GM18499 (cell line): ENCODE data around the gene STK40.

Source experiments
- ATAC-seq: cut with Tn5 transposase; IDR thresholded peaks from one replicate; pipeline ENCODE4 v1.9.1; 2021; ENCODE audit warnings: moderate number of reproducible peaks; ENCODE audit not compliant: insufficient read depth, unreplicated experiment

Gene STK40

DNA sequence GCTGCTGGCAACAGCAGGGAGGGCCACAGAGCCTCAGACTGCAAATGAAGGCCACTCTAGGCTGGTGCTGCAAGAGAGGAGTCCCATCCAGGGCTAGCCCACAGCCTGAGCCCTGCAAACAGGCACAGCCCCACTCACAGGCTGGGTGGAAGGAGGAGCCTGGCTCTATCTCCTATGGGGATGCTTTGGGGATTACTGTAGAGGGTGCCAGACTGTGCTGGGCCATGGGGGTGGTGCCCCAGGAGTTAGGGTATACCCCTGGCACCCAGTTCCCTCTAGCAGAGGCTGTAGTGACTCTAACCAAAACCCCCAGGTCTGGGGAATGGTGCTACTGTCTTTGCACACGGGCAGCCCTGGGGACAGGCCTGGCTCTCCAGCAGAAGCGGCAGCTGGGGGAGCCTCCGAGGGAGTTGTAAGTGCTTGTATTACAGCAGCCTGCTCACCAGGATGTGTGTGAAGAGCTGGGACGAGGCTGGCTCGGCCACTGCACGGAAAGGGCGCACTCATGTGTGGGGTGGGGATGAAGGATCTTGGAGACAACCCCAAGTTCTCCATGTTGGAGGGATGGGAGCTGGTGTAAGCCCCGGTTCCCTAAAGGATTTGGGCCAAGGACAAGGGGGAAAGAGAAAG is 38.9 kb downstream of the STK40 start:
- ATAC-seq = no peak

DNA sequence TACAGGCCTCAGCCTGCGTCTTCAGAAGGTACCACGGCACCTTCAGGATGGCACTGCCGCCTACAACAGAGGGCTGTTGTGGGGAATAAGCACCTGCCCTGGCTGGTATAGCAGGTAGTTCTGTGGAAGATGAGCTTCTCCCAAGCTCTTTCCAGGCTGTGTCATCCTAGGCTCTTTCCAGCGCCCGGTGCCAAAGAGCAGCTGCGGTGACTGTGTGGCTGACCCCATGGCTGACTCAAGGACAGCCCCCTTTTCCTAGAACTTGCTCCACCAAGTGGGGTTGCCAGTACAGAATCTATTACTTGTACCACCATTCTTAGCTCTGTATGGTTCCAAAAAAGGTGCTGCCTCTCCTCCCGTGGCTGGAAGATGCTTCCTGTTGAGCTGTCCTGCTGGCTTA is 40.4 kb downstream of the STK40 start:
- no peak for ATAC-seq

DNA sequence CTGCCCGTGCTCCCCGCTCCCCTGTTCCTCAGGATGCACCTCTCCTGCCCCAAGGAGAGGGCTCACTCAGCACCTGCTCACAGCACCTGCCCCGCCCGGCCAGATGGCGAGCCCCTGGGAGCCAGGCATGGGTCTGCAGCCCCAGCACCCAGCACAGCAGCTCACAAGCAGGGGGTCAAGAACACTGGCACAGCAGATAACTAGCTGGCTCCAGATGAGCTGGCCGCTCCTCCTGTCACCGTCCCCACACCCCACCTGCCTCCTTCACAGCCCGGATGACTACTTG is 41.4 kb downstream of the STK40 start:
- no peak for ATAC-seq

DNA sequence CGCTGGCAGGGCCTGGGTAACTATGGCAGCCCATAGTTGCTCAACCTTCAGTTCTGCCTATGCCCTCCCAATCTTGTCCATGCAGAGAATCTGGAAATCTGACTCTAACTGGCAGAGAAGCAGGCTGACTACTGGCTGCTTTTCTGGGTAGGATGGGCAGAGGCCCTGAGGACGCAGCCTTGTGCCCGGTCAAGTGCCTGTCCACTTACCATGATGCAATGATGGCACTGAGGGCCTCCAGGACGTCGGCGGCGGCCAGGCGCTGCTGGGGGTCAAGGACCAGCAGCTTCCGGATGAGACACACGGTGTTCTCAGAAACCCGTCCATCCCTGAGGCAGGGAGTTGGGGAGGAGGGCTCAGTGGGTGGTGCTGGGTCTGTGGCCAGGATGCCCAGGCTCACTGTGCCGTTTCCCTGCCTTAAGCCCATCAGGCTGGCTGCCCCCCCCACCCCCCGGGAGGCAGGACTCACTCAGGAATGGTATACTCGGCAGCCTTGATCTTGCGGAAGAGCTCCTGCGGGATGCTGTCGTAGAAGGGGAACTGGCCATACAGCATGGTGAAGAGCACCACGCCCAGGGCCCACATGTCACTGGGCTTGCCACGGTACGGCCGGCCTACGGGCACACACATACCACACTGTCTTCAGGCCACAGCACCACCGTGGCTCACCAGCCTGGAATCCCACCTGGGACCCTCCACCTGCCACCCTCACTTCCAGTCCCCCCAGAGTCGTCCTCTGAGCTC is 41.9 kb downstream of the STK40 start:
- no peak for ATAC-seq

DNA sequence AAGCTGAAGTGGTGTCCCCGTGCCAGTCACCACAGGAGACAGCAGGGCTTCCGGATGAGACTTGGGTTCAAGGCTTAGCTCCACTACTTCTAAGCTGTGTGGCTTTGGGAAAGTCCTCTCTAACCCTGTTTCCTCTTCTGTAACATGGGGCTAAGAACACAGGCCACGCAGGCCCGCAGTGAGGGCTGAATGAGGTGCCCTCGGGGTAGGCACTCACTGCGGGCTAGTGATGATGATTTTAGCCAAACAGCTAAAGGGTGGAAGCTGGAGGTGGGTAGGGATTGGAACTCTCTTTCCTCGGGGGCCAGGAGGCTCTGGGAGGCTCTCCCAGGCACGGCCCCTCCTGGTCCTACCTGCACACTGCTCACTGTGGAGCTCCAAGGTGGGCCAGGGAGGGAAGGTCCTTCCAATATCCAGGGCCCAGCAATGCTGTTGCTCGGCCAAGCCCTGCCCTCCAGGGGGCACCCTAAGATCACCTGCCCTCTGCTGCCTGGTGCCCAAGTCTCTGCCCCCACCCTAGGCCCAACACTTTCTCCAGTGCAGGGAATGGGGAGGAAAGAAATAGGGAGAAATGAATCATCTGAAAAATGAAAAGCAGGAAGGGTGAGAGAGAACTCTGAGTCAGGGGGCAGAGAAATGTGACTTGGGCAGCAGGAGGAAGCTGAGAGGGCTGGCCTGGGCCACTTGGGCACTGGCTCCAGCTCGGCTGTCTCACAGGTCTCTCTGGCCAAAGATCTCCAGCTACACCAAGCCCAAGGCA is 43.1 kb downstream of the STK40 start:
- no peak for ATAC-seq

DNA sequence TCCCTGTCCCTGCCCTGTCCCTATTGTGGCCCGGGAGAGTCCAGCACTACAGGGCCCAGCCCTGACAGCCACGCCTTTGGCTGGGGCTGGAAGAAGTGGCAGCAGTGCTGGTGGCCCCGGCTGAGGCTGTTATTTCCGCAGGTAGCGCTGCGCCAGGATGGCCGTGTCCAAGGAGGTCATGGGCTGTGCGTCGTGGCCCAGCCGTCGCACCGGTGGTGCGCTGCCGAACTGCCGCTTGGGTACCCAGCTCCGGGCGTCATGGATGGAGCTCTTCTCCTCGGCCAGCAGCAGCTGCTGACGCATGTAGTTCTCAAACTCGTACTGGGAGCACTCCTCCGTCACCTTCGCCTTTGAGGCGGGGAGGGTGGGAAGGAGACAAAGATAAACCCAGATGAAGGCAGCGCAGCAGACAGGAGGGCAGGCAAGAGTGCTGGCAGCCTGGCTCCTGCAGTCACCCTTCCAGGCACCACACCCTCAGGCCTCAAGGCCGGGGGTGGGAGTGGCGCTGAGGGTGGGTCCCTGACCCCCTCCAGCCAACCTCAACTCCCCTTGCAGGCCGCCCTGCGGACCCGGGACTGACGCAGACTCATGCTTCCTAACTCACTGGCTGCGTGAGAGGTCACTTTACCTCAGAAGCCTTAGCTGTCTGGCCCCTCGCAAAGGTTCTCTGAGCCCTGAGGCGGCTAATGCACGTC is 44.0 kb downstream of the STK40 start:
- no peak for ATAC-seq

DNA sequence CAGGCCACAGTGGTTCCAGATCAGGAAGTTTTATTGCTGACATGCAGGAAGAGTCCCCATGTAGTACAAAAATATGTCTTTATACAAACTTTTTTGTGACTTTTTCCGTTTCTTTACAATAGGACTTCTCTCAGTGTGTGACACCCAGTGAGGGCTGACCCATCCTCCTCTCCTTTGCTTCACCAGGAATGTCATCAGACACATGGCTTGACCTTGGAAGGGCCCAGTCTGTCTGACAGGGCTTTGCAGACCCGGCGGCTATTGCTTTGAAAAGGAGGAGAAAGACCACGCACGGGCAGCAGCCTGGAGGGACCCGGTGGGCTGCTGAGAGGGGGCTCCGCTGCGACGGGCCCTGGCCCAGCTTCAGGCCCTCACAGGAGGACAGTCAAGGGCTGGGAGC is 46.1 kb downstream of the STK40 start:
- ATAC-seq = no peak

DNA sequence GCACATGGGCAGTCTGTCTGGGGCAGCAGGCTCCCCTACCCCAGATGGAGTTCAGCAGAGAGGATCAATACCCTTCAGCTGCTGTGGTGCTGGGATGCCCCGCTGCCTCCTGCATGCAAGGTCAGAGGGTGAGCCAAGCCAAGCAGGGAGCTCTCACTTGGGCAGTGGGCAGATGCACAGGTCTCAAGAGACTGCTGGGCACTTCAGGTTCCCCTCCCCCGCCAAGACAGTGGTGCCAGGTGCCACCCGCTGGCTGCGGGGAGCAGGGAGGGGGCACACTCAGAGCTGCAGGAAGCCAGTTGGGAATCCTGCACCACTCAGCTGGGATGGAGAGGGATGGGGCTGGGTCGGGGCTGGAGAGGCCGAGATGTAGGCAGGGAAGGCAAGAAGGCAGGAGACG is 46.5 kb downstream of the STK40 start:
- ATAC-seq = no peak

DNA sequence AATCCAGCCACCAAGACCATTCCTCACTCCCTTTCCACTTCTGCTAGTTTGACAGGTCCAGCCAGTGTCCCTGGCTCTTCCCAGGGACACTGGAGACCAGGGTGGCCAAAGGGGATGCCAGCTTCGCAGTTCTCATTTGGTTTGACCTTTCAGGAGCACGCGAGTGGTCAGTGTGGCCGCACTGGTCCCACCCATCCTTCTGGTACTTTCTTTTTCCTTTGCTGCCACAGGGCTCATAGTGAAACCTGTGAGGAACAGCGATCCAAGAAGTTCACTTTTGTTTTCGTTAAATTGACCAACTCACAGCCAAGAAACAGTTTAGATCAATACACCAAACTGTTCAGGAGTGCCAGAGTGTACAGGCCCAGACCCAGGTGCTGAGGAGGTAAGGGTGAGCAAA is 47.9 kb downstream of the STK40 start:
- no peak for ATAC-seq

DNA sequence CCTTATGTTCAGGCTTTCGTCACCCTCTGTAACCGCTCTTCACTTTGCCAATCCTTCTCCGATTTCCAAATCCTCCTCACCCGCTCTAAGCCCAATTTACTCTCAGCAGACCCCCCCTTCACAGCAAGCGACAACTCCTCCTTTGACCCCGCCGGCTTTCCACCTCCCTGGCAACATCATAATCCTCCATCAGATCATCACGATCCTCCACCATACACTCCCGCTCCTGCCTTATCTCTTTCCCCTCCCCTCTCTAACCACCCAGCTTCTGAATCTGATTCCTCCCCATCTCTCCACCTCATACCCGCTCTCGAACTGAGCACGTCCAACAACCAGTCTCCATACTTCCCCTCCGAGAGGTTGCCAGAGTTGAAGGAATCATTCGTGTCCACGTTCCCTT is 54.8 kb downstream of the STK40 start:
- ATAC-seq = no peak

DNA sequence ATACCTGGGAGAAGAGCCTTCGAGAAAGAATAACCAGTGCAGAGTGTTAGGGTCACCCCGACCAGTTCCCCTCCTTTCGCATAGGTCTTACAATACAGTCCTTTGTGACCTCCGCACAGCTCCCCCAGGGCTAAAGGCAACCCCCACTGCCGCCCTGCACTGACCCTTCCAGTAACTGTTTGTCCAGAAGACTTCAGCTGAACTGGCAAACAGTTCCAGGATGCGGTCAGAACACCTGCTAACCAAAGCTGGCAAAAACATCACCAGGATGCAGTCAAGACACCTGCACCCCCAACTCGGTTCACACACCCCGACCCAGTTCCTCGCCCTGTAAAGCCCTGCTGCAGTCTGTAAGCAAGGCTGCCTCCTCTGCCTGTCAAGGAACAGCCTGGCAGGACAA is 55.9 kb downstream of the STK40 start:
- ATAC-seq = no peak

DNA sequence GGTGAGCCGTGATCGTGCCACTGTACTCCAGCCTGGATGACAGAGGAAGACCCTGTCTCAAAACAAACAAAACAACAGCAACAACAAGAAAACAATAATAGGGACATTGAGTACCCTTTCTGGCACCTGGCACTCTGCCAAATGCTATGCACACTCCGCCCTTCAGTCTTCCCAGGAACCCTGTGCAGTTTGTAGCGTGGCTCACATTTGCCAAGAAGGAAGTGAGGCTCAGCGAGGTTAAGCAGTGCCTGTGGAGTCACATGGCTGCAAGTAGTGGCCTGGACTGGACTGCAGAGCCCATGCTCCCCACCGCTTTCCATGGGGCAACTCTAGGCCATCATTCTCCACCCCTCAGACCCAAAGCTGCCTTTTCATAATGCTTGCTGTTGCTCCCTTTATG is 57.0 kb downstream of the STK40 start:
- ATAC-seq = no peak

DNA sequence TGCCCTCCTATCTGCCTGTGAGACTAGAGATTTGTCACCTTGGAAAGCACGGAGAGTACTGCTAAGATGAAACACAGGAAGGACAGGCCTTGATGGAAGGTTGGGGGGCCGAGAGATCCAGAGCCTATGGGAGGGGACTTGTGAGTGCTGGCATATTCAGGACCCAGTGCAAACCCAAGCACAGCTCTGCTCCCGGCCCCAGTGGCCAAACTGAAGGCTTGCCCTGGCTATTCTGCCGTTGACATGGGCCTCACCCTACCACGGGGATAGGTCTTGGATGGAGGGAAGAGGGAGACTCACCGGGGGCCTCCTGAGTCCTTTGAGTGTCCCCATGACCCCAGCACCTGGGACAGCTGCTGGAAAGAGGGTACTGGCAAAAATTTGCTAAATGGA is 57.6 kb downstream of the STK40 start:
- no peak for ATAC-seq

DNA sequence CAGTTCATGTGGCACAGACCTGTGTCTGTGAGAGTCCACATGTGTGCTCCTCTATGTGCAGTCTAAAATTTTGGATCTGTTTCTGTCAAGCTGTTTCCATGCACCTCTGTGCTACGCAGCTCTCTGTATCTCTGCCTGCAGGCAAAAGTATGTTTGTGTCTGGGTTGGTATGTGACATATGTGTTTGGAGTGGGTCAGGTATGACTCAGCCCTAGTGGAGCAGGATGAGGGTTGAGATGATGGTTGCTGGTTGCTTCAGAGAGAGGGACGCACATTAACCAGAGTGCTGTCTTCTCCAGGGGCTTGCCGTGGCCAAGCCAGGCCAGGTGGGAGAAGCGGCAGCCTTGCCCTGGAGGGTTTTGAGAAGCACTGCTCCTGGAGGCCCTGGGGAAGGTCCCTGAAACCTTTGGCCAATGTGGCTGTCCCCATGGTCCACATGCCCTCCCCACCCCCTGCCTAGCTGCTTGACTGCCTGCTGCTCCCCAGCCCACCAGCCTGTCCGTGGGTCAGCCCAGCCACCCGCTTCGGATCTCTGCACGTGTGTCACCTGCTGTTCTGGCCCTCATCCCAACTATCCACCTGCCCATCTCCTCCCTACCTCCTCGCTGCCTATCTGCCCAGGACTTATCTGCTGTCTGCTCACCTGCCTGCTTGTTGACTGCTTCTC is 58.2 kb downstream of the STK40 start:
- ATAC-seq = no peak

DNA sequence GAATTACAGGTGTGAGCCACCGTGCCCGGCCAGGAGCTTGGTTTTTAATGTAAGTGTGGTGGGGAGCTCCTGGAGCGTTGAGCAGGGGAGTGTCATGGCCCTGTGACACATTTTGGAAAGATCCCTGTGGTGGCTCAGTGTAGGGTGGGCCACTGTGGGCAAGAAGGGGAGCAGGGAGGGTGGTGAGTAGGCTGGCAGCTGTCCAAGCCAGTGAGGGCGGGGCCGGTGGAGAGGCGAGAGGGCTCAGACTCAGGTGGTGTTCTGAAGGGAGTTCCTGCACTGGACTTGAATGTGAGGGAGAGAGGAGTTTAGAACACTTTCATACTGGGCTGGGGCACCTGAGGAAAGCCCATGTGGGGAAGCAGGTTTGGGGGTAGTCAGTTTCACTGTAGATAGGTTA is 59.2 kb downstream of the STK40 start:
- no peak for ATAC-seq

DNA sequence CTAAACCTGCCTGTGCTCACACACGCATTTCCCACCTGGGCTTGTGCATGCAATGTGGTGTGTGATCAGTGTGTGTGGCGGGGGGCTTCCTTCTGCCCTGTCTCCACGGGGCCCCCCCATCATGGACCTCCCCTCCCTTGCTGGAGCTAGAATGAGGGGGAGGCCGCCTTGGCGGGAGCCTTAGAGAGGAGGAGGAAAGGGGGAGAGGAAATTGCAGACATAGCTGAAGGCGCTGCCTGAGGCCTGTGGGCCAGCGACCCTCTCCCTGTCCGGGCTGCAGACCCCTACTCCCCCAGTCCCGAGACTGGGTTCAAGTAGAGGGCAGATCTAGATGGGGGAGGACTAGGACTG is 61.4 kb downstream of the STK40 start:
- no peak for ATAC-seq

DNA sequence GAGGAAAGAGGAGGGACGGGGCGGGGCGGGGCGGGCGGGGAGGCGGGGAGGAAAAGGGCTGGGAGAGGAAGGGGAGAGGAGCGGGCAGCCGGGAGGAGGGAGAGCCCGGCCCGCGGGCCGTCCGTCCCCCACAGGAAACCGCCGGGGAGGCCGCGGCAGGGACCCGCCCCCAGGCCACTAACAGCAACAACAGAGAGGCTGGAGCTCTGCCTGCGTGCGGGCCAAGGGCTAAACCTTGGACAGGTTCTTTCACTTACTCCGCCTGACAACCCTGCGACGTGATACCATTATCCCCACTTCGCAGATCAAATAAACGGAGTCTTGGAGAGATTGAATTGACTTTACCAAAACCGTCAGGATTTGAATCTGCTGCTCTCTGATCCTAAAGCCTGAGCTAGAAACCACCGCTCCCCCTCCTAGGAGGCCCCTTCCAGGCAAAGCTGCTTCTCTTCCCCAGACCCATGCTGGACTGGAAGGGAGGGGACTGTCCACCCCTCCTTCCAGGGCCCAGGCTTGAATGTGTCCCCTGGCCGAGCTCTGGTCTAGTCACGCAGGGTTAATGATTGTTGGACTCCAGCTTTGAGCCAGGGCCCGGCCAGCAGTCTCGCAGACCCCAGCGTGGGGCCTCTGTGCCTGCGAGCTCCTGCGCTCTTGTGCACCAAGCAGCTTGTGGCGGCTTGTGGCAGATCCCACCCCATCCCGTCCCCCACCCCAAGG is 61.9 kb downstream of the STK40 start, which contains the start of gene EVA1B:
Gene EVA1B (minus strand): TSS at position 10 of the 717 bp plus-strand sequence. CDS start 608 bp downstream, outside the sequence.
- no peak for ATAC-seq

DNA sequence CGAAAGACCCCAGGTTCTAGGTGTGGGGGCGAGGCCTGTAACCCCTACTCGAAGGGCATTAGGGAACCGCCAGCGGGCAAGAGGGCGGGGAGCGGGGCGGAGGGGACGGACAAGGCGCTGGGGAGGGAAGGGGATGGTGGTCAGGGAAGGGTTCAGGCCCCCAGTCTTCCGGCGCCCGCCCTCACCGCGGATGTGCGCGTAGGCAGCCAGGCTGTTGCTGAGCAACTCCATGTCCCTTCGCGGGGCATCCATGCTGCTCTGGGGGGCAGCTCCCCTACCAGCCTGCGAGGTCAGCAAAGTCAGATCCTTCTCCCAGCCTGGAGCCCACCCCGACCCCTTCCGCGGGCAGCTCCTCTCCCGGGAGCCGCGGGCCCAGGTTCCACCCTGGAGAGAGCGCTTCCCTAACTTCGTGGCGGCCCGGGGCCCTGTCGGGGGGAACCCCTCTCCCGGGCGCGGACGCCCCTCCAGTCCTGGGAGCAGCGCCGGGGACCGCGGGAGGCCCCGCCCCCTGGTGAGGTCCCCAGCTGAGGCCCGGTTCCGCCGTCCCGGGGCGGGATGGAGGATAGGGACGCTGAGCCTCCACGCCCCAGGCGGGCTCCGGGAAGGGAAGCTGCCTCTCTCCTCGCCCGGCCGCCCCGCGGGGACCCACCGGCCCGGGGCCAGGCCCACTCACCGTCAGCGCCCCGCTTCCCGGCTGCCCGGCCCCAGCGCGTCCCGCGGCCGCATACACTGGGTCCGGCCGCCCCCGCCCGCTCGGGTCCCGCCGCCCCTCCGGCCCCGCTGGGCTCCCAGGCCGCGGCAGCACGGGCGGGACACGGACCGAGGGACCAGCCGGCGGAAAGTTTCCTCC is 62.7 kb downstream of the STK40 start:
- no peak for ATAC-seq
